ENCODE results near the gene CD37.
A peak's percentile ranks its signal among the peaks of the same experiment; 100 is the strongest.
"Not testable (repeated sequence)": the region's sequence is repeated elsewhere in the genome, so short reads cannot be mapped to it uniquely, and the experiment has no call there.

Gene CD37

DNA sequence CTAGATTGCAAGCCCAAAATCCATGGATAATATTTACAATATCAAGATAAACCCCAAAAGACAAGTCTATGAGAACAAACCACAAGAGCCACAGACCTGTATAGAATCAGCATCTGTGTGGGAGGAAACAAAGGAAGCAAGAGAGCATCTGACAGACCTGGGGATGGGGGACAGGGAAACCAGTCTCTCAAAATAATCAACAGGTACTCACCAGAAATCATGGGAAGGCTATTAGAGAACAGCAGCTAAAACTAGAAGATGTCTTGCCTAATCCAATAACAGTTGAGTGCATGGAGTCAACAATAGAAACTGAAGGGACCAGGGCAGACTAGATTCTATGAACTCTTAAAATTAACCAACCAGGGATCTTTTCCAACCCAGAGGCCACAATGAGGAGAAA lies 18.9 kb upstream of the CD37 start:
- Histone ChIP-seq H3K27ac (ENCODE audit: low read depth, low read length) (no peak overlapping the region), H3K27me3 (ENCODE audit: low read length) (no peaks in the 10 kb centered on the region), H3F3A (ENCODE audit: insufficient read depth) (no peaks in the 10 kb centered on the region; the same call in 1 of the 2 replicates), H3K9ac (ENCODE audit: low read length) (no peak overlapping the region), H3K9me2 (replicated peaks; ENCODE audit: insufficient read depth, low read length) (no peaks in the 10 kb centered on the region), H3K36me3 (ENCODE audit: low read length) (peaks cover 3% of the 10 kb centered on the region; the same call in 1 of the 2 replicates), H2AFZ (ENCODE audit: low read depth, low read length, severe bottlenecking) (no peak overlapping the region), H3K79me2 (ENCODE audit: insufficient read depth, low read length) (no peaks in the 10 kb centered on the region), H4K20me1 (ENCODE audit: low read depth, low read length) (no peaks in the 10 kb centered on the region), H3K4me2 (ENCODE audit: low read depth, low read length, poor library complexity, severe bottlenecking) (no peak overlapping the region), H3K9me3 (ENCODE audit: insufficient read depth, low read length) (0 out of 2 replicates have a peak, but pooled peaks cover 3% of the 10 kb centered on the region), H3K4me3 (ENCODE audit: insufficient read depth, low read length, poor library complexity, severe bottlenecking) (no peak overlapping the region)
- TF ChIP-seq EZH2phosphoT487 (conservative IDR thresholded peaks at IDR 0.05; ENCODE audit: low read length), result no peak
- TF ChIP-seq, protein P1, sequence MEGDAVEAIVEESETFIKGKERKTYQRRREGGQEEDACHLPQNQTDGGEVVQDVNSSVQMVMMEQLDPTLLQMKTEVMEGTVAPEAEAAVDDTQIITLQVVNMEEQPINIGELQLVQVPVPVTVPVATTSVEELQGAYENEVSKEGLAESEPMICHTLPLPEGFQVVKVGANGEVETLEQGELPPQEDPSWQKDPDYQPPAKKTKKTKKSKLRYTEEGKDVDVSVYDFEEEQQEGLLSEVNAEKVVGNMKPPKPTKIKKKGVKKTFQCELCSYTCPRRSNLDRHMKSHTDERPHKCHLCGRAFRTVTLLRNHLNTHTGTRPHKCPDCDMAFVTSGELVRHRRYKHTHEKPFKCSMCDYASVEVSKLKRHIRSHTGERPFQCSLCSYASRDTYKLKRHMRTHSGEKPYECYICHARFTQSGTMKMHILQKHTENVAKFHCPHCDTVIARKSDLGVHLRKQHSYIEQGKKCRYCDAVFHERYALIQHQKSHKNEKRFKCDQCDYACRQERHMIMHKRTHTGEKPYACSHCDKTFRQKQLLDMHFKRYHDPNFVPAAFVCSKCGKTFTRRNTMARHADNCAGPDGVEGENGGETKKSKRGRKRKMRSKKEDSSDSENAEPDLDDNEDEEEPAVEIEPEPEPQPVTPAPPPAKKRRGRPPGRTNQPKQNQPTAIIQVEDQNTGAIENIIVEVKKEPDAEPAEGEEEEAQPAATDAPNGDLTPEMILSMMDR (IDR thresholded peaks at IDR 0.05; ENCODE audit: insufficient read depth, low read length, poor library complexity, severe bottlenecking), result no peak

DNA sequence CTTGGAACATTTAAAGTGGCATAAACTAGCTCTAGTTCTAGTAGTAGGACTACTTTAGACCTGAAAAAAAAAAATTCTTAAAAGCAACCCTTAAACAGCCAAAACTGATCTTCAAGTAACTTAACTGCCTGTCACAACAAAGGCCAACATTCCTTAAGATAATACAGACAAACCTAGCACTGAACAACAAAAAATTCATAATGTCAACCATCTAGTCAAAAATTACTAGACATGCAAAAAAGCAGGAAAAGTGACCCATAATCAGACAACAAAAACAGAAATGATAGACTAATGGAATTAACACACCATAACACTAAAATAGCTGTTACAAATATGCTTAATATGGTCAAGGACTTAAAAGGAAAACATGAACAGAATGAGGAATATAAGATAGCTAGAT lies 16.9 kb upstream of the CD37 start:
- H3K27me3 ChIP-seq (ENCODE audit: low read length), result no peaks in the 10 kb centered on the region

DNA sequence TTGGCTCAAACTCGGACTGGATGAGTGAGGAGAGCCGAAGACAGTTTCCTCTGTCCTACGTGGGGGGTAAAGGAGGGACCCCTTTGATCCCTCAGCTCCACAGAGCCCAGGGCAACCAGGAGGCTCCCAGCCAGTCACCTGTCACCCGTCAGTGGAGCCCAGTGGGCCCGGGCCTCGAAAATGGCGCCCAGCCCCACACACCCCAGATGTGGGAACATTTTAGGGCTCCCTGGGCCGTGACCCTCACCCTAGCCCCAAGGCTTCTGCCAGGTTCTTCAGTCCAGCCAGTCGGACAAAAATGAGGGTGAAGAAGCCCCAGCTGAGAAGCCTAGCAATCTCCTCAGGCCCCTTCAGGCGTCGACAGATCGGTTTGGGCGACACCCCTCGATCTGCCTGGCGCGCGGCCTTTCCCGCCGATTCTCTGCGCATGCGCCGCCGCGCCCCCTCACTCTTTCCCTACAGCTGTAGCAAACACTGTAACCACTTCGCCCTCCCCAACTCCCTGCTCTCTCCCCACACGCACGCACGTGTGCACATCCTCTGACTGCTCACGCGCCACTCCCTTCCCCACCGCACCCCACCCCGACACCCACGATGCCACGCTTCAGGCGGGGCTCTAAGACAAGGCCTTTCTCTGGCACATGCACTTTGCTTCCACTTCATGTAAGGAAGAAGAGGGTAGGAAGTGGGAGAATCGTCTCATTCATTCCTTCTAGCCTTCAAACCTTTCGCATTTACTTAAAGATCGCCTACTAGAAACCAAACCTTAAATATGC lies 10.2 kb upstream of the CD37 start, which contains the start of gene SLC6A16:
Gene SLC6A16, minus strand, starts transcription at position 391 of the 776 bp plus-strand sequence. CDS start 13,844 bp downstream, outside the sequence.
- no peaks in the 10 kb centered on the region for H3K9me3 ChIP-seq (ENCODE audit: insufficient read depth, low read length)
- peak within 1 kb of the TSS; percentile 85 for H3K4me2 ChIP-seq (ENCODE audit: low read depth, low read length, poor library complexity, severe bottlenecking)
- H3K27ac ChIP-seq (ENCODE audit: low read depth, low read length), result peak within 1 kb of the TSS; percentile 97
- H3K36me3 ChIP-seq (ENCODE audit: low read length), result peaks cover 9% of the 10 kb centered on the region
- peaks cover 2% of the 10 kb centered on the region; the same call in 1 of the 2 replicates for H3K79me2 ChIP-seq (ENCODE audit: insufficient read depth, low read length)
- peak within 1 kb of the TSS; percentile 57 for H3K9ac ChIP-seq (ENCODE audit: low read length)
- no peaks in the 10 kb centered on the region for H4K20me1 ChIP-seq (ENCODE audit: low read depth, low read length)
- H3K27me3 ChIP-seq (ENCODE audit: low read length), result no peaks in the 10 kb centered on the region
- no peak within 1 kb of the TSS for H3K4me3 ChIP-seq (ENCODE audit: insufficient read depth, low read length, poor library complexity, severe bottlenecking)
- TF ChIP-seq EZH2phosphoT487 (conservative IDR thresholded peaks at IDR 0.05; ENCODE audit: low read length), result no peak
- TF ChIP-seq, protein P1 (IDR thresholded peaks at IDR 0.05; ENCODE audit: insufficient read depth, low read length, poor library complexity, severe bottlenecking), result no peak
- no peak within 1 kb of the TSS for H2AFZ ChIP-seq (ENCODE audit: low read depth, low read length, severe bottlenecking)
- H3F3A ChIP-seq (ENCODE audit: insufficient read depth), result peaks cover 57% of the 10 kb centered on the region
- H3K9me2 ChIP-seq (replicated peaks; ENCODE audit: insufficient read depth, low read length), result no peaks in the 10 kb centered on the region

More for the DNA sequence above, 16.9 kb upstream of the CD37 start:
- H3K9me3 ChIP-seq (ENCODE audit: insufficient read depth, low read length), result 0 out of 2 replicates have a peak, but pooled peaks cover 3% of the 10 kb centered on the region
- no peak overlapping the region for H3K4me3 ChIP-seq (ENCODE audit: insufficient read depth, low read length, poor library complexity, severe bottlenecking)
- H3K9ac ChIP-seq (ENCODE audit: low read length), result no peak overlapping the region
- H3K4me2 ChIP-seq (ENCODE audit: low read depth, low read length, poor library complexity, severe bottlenecking), result no peak overlapping the region
- H3K9me2 ChIP-seq (replicated peaks; ENCODE audit: insufficient read depth, low read length), result no peaks in the 10 kb centered on the region
- H3F3A ChIP-seq (ENCODE audit: insufficient read depth), result peaks cover 11% of the 10 kb centered on the region; the same call in 1 of the 2 replicates
- H2AFZ ChIP-seq (ENCODE audit: low read depth, low read length, severe bottlenecking), result no peak overlapping the region
- no peak overlapping the region for H3K27ac ChIP-seq (ENCODE audit: low read depth, low read length)
- H3K36me3 ChIP-seq (ENCODE audit: low read length), result peaks cover 10% of the 10 kb centered on the region
- TF ChIP-seq, protein P1 (IDR thresholded peaks at IDR 0.05; ENCODE audit: insufficient read depth, low read length, poor library complexity, severe bottlenecking), result no peak
- no peak for TF ChIP-seq EZH2phosphoT487 (conservative IDR thresholded peaks at IDR 0.05; ENCODE audit: low read length)
- no peaks in the 10 kb centered on the region for H4K20me1 ChIP-seq (ENCODE audit: low read depth, low read length)
- no peaks in the 10 kb centered on the region for H3K79me2 ChIP-seq (ENCODE audit: insufficient read depth, low read length)

- H3K27me3 ChIP-seq (ENCODE audit: low read length), result not testable (repeated sequence)
- peak overlapping the region; percentile 85 for H3K4me2 ChIP-seq (ENCODE audit: low read depth, low read length, poor library complexity, severe bottlenecking)
Observed at GRCh38 chr19:49325756-49326155, 9.4 kb upstream of the CD37 start.

More at GRCh38 chr19:49325756-49326155, 9.4 kb upstream of the CD37 start:
- H3K27ac ChIP-seq (ENCODE audit: low read depth, low read length), result peak overlapping the region; percentile 97
- not testable (repeated sequence) for H3K4me3 ChIP-seq (ENCODE audit: insufficient read depth, low read length, poor library complexity, severe bottlenecking); H3K79me2 ChIP-seq (ENCODE audit: insufficient read depth, low read length); H3K9me3 ChIP-seq (ENCODE audit: insufficient read depth, low read length); H4K20me1 ChIP-seq (ENCODE audit: low read depth, low read length); H2AFZ ChIP-seq (ENCODE audit: low read depth, low read length, severe bottlenecking); H3K36me3 ChIP-seq (ENCODE audit: low read length); H3K9me2 ChIP-seq (replicated peaks; ENCODE audit: insufficient read depth, low read length)
- peak overlapping the region; percentile 57 for H3K9ac ChIP-seq (ENCODE audit: low read length)
- H3F3A ChIP-seq (ENCODE audit: insufficient read depth), result peaks cover 65% of the 10 kb centered on the region
